Stimulated activated CD4-positive, alpha-beta T cell treated with anti-CD3 and anti-CD28 coated beads, Interleukin-12 subunit alpha, Interleukin-12 subunit beta, amount 100 ng/mL, for 4 hours (primary cell): ENCODE measurements around the gene SPTBN1.
A peak's percentile ranks its signal among the peaks of the same experiment; 100 is the strongest.

Source experiments
- DNase-seq: peaks from one replicate; pipeline ENCODE4 v3.0.0-alpha.2; 2020

The SPTBN1 gene

DNA sequence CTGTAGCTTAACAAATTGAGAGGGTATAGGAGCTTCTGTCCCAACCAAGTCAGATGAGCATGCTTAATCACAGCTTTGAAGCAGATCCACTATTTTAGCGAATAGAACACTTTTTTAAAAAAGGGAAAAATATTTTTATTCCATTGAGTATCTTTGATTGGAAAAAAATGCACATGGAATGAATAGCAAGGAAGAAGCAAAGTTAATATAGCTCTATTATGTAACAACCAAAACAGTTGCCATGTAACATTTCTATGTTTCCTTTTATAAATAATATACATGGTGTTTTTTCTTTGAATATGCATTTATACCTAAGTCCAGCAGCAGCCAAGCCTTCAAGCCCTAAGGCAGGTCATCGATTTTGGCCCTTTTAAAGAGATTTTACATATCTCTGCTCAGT is 21.4 kb upstream of the SPTBN1 start:
- DNase-seq = no peak

DNA sequence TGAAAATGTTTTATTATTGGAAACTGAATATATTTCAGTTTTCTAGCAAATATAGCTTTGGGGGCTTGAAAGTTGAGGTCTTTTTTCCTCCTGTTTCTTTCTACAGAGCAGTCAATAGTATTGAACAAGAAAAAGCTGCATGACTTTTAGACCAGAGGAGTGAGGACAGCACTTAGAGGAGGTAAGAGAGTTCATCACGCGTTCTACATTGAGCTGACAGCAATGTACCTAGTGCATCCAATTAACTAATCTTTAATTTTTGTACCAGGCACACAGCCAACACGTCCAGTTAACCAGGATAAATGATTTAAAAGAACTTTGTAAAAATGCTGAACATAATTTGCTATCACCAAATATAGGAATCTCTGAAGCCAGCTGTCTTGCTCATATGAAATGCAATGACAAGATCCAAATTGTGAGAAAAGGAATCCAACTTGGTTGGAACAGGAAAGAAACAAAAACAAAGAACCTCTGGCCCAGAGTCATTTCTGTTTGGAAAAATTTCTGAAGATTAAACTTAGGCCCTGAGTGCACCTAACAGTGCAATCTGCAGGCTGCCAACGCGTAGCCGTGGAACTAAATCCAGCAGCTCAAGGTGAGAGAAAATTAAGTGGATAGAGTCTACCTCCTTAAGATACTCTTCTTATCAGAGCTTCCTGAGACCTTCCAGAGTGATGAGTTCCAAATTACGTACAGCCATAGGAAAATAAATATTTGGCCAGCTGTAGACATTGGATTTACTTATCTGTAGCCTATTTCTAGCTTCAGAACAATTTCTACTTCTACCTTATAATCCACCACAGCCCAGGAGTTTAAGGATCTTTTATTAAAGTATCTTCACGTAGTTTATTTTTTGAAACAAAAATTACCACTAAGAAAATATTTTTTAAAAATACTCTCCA is 20.6 kb upstream of the SPTBN1 start:
- DNase-seq = no peak

DNA sequence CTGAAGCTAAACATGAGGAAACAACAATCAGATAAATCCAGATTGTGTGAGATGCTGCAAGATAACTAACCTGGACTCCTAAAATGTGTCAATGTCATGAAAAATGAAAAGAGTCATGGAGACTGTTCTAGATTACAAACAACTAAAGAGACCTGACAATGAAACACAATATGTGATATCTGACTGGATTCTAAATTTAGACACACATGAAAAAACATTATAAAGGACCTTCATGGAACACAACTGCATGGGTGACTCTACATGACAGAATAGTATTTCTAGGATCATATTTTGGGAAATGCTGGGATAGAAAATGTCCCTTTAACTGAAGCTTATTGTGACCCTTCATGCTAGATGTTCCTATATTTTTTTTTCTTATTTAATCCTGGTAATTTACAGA is 18.5 kb upstream of the SPTBN1 start:
- no peak for DNase-seq

- DNase-seq = no peak
Measured at GRCh38 chr2:54438271-54438670, 17.9 kb upstream of the SPTBN1 start.

- DNase-seq = no peak
Measured at GRCh38 chr2:54439582-54439981, 16.5 kb upstream of the SPTBN1 start.

DNA sequence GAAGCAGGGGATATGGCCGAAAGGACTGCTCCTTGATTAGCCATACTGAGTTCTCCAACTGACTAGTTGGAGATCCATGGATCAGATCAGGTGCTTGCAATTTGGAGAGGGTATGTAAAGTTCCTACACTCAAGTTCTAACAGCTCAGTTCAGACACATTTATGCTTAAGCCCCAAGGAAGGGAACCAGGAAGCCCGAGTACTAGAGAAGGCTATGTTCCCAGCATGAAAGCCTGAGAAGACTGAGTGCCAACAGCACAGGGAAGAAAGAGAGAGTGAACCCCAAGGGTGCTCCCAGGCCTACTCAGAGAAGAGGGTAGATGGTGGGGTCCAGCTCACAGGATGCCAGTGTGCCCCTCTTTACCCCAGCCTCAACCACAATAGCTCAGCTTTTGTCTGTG is 16.1 kb upstream of the SPTBN1 start:
- DNase-seq = no peak

GRCh38 chr2:54444503-54444902 is 11.6 kb upstream of the SPTBN1 start:
- DNase-seq = no peak

DNA sequence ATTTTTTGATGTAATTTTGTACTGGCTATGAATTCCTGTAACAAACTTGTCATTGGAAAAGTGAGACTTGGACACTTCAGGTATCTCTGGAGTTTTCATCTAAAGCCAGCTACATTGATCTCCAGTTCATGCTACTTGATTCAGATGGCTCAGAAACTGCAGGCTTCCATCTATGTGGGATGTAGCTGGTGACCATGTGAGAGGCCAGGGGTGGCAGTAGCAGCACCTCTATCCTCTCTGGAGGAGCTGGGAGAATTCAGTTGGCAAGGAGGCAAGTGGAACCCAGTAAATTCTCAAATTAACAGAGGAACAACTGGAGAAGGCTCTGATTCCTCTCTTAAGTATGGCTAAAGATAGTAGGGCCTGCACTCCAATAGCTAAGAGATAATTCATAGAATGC is 10.0 kb upstream of the SPTBN1 start:
- no peak for DNase-seq

- DNase-seq = no peak
Measured at GRCh38 chr2:54446625-54447024, 9.5 kb upstream of the SPTBN1 start.

GRCh38 chr2:54454548-54455130 is 1.5 kb upstream of the SPTBN1 start:
- no peak for DNase-seq

- DNase-seq = no peak
Measured at GRCh38 chr2:54455131-54455562, 980 bp upstream of the SPTBN1 start.

DNA sequence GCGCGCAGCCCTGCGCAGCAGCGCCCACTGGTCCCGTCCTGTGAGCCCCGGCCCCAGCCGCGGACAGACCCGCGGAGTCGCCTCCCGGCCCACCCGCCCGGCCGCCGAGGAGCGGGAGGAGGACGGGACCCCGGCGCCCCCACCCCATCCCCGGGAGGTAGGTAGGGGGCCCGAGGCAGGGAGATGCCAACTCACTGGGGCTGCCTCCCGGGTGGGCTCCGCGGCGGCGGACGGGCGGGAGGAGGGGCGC is 160 bp downstream of the SPTBN1 start:
- DNase-seq = no peak

DNA sequence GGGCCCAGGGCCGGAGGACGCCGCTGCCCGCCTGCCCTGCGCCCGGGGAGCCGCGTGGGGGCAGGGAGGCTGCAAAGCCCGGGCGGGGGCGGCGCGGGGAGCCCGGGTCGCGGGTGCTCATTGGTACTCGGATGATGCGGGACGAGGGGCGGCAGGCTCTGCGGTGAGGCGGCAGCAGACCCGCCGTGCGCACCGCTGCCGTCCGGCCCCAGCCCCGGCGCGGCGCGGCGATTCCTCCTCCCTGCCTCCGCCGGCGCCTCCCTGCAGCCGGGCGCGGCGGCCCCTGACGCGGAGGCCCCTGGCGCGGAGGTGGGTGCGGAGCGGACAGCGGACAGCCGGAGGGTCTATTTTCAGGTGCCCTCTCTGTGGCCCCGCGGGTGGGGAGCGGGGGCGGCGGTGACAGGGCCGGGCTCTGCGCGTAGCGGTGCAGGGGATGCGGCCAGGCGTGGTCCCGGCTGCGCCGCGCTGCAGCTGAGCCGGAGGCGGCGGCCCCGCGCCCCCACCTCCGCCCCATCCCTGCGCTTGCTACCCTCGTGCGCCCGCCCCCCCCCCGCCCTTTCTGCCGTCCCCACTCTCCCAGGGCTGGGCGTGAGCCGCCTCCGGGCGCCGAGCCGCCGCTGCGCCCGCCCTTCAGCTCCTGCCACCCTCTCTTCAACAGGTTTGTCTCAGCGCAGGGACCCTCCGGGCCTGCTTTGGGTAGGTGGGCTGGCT is 640 bp downstream of the SPTBN1 start:
- peak; percentile 7 for DNase-seq

DNA sequence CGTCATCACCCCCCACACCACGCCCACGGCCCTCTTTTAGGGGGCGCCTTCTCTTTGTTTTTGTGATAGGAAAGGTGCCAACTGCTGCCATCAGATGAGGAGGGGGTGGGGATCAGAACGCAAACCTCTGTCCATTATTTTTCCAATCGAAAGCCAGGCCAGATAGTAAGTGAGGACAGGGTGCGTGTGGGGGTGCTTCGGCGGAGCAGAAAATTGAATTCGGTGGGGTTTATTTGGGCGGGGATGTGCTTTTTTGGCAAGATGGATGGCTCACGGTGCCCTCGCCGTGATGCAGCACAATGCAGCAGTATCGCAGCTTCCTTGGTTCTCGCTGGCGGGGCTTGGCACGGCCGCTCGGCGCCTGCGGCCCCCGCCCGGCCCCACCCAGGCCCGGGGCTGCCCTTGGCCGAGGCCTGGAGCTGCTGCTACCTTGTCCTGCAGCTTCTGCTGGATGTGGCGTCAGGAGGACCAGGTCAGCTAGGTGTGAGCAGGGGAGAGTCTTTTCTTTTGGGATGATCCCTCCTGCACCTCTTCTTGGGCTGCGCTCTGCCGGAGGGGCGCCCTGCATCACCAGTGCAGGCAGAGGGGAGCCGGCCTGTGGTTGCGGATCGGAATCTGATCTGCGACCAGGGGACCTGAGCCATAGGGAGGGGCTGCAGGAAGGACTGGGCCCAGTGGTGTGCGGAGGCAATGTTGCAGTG is 1.3 kb downstream of the SPTBN1 start:
- no peak for DNase-seq

- DNase-seq = no peak
Measured at GRCh38 chr2:54459037-54459441, 2.9 kb downstream of the SPTBN1 start.

DNA sequence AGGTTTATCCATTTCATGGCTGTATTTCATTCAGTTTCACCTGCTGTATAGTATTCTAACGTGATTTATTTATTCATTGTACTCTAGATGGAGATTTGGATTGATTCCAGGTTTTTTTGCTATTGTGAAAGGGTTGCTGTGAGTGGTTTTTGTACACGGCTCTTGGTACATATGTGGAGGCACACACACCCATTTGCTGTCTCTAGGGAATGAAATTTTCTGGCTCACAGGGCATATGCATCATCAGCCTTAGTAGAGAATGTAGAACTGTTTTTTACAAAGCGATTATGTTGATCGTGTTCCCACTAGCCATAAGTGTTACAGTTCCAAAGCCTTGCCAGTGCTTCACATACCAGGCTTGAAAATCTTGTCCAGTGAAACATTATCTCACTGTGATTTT is 5.1 kb downstream of the SPTBN1 start:
- no peak for DNase-seq

GRCh38 chr2:54464341-54464740 is 8.2 kb downstream of the SPTBN1 start:
- no peak for DNase-seq

DNA sequence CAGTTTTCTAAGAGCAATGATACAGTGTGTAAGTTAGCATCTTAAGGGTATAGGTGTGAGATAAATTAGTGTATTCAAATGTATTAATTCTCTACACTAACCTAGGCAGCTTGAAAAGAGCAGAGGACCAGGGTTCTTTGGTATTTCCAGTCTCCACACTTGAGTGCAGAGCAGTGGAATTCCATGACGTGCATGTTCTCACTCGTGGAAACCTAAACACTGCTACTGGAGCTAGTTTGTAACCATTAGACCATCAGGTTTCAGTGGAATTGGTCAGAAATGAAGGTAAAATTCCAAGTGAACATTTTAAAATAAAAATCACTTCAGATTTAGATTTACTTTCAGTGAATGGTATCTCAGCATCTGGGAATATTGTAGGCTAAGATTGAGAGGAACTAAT is 9.0 kb downstream of the SPTBN1 start:
- no peak for DNase-seq

GRCh38 chr2:54466870-54467269 is 10.7 kb downstream of the SPTBN1 start:
- no peak for DNase-seq

GRCh38 chr2:54468673-54469072 is 12.5 kb downstream of the SPTBN1 start:
- DNase-seq = no peak

GRCh38 chr2:54469484-54470053 is 13.4 kb downstream of the SPTBN1 start:
- no peak for DNase-seq

DNA sequence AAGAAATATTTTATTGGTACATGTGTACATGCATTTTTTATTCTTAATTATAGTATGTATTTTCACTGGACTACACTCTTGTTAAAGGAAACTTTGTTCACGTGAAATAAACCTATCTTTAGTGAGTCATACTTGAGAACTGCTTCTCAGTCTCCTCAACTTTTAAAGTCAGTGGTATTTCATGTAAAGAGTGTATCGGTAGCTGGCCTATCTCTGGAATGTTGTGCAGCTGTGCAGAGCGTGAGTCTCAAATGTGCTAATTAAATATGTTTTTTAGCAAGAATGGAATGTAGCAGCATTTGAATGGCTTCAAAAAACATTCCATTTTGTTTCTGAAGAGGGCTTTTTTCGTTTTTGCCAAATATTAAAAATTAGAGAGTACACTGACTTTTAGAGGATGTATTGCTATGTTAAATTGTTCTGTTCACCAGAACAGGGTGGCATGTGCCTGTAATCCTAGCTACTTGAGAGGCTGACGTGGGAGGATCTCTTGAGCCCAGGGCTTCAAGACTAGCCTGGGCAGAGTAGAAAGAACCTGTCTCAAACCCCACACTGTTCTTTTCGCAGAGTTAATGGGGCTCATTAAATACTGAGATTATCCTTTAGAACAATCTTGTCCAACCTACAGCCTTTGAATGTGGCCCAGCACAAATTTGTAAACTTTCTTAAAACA is 14.3 kb downstream of the SPTBN1 start:
- no peak for DNase-seq
